Measurements from ENCODE around the gene RAPGEF3.
A peak's percentile ranks its signal among the peaks of the same experiment; 100 is the strongest.

The RAPGEF3 gene

GRCh38 chr12:47742253-47742825 lies 16.3 kb downstream of the RAPGEF3 start:
- DNase-seq: peak; percentile 66 to 86
- no peak for TF ChIP-seq POLR2A (IDR thresholded peaks at IDR 0.05; ENCODE audit: low read length)
- no peak for TF ChIP-seq GATA1 (IDR thresholded peaks at IDR 0.05; ENCODE audit: low read depth, low read length)

GRCh38 chr12:47741340-47741703 lies 17.4 kb downstream of the RAPGEF3 start:
- DNase-seq: peak; percentile 14 to 15

GRCh38 chr12:47740606-47741339 lies 17.9 kb downstream of the RAPGEF3 start:
- no peak for DNase-seq
- TF ChIP-seq POLR2A (IDR thresholded peaks at IDR 0.05; ENCODE audit: low read length) (no peak), GATA1 (IDR thresholded peaks at IDR 0.05; ENCODE audit: low read depth, low read length) (no peak)

More at GRCh38 chr12:47741340-47741703, 17.4 kb downstream of the RAPGEF3 start:
- TF ChIP-seq POLR2A (IDR thresholded peaks at IDR 0.05; ENCODE audit: low read length) (no peak), GATA1 (IDR thresholded peaks at IDR 0.05; ENCODE audit: low read depth, low read length) (no peak)

GRCh38 chr12:47739979-47740378 lies 18.7 kb downstream of the RAPGEF3 start:
- peak; percentile 18 to 28 for DNase-seq
- no peak for TF ChIP-seq GATA1 (IDR thresholded peaks at IDR 0.05; ENCODE audit: low read depth, low read length)

- DNase-seq: no peak
- no peak for TF ChIP-seq POLR2A (IDR thresholded peaks at IDR 0.05; ENCODE audit: low read length)
- TF ChIP-seq GATA1 (IDR thresholded peaks at IDR 0.05; ENCODE audit: low read depth, low read length): no peak
These were observed 19.4 kb downstream of the RAPGEF3 start for GRCh38 chr12:47739297-47739696.

- DNase-seq: no peak
- TF ChIP-seq POLR2A (IDR thresholded peaks at IDR 0.05; ENCODE audit: low read length): no peak
- TF ChIP-seq GATA1 (IDR thresholded peaks at IDR 0.05; ENCODE audit: low read depth, low read length): no peak
These were observed 20.6 kb downstream of the RAPGEF3 start for GRCh38 chr12:47737936-47738594.

GRCh38 chr12:47736877-47737676 lies 21.6 kb downstream of the RAPGEF3 start:
- DNase-seq: peak in 1 of 2 experiments; percentile 24
- no peak for TF ChIP-seq POLR2A (IDR thresholded peaks at IDR 0.05; ENCODE audit: low read length)
- no peak for TF ChIP-seq GATA1 (IDR thresholded peaks at IDR 0.05; ENCODE audit: low read depth, low read length)

GRCh38 chr12:47736216-47736615 lies 22.5 kb downstream of the RAPGEF3 start:
- no peak for DNase-seq
- TF ChIP-seq POLR2A (IDR thresholded peaks at IDR 0.05; ENCODE audit: low read length) (no peak), GATA1 (IDR thresholded peaks at IDR 0.05; ENCODE audit: low read depth, low read length) (no peak)

GRCh38 chr12:47735649-47736048 lies 23.0 kb downstream of the RAPGEF3 start:
- no peak for TF ChIP-seq POLR2A (IDR thresholded peaks at IDR 0.05; ENCODE audit: low read length)
- no peak for DNase-seq

DNA sequence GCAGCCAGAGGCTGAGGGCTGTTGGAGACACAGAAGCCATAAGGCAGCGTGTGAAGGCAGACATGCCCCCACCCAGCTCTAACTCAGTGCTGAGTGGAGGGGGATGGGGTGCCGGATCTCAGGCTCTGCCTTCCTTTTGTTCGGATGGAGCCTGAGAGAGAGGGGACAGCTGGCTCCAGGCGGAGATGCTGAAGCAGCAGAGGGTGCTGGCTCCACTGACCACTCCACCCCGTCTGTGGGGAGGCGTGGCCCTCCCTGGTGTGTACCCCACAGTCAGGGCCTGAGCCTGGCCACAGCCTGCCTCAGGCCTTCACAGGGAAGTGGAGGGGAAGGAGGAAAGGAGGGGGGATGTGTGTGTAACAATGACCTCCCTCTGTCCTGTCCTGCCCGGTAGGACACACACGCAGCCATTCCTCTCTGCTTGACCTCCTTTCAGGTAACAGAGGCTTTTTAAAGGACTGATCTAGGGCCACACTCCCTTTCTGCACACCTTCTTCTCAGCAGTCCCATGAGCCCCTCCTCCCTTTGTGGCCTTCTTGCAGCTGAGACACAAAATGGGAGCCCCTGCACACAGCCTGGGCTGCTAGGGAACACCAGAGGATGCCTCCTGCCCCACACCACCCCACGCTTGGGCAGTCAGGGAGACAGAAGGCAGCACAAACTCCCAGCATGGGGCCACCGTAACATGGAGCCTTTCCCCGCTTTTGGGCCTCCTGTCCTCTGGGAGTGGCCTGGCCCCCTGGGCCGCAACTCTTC lies 23.8 kb downstream of the RAPGEF3 start:
- DNase-seq: no peak
- no peak for TF ChIP-seq GATA1 (IDR thresholded peaks at IDR 0.05; ENCODE audit: low read depth, low read length)
- no peak for TF ChIP-seq POLR2A (IDR thresholded peaks at IDR 0.05; ENCODE audit: low read length)

GRCh38 chr12:47733142-47733541 lies 25.5 kb downstream of the RAPGEF3 start:
- DNase-seq: no peak
- TF ChIP-seq POLR2A (IDR thresholded peaks at IDR 0.05; ENCODE audit: low read length): no peak
- no peak for TF ChIP-seq GATA1 (IDR thresholded peaks at IDR 0.05; ENCODE audit: low read depth, low read length)

DNA sequence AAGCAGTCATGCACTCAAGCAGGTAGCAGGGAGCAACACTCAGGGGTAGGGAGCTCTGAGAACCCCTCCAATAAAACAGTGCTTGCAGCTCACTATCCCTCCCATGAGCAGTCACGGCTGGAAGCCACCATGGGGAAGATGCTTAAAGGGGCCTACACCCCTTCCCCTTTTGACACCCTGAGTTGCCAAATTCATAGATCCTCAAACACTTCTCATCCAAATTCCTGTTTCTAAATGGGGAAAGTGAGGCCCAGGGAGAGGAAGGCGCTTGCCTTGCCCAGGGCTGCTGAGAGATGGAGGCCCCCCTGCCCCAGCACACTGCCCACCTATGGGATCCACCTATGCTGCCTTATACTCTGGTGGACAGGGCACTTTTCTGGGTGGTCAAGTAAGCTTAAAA lies 26.2 kb downstream of the RAPGEF3 start:
- DNase-seq: no peak
- TF ChIP-seq GATA1 (IDR thresholded peaks at IDR 0.05; ENCODE audit: low read depth, low read length): no peak
- no peak for TF ChIP-seq POLR2A (IDR thresholded peaks at IDR 0.05; ENCODE audit: low read length)

GRCh38 chr12:47731723-47732122 lies 27.0 kb downstream of the RAPGEF3 start:
- DNase-seq: no peak
- no peak for TF ChIP-seq POLR2A (IDR thresholded peaks at IDR 0.05; ENCODE audit: low read length)
- no peak for TF ChIP-seq GATA1 (IDR thresholded peaks at IDR 0.05; ENCODE audit: low read depth, low read length)

All from erythroblast (primary cell).